ENCODE measurements around the gene SPTBN4. TPM values are rescaled to one million over a fixed set of nuclear protein-coding genes. Genes with fewer than 3 reads are reported as not detected.

The SPTBN4 gene
- total RNA-seq, 2 experiments from 2014 or later, result 1.3 to 2.3 TPM

DNA sequence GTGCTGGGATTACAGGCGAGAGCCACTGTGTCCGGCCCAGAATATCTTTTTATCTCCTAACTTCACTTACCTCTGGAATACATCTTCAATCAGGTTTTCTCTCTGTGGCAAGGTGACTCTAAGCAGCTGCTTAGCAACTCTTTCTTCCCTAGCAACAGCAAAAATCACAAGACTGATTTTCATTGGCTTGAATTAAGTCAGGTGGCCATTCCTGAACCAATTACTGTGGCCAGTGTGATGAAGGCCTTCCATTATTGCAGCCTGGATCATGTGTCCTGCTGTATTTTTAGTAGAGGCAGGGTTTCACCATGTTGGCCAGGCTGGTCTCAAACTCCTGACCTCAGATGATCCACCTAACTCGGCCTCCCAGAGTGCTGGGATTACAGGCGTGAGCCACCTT is 125.4 kb downstream of the SPTBN4 start:
- no peak for TF ChIP-seq CTCF (IDR thresholded peaks at IDR 0.05)
- Mint-ChIP-seq H3K9me3 (no peaks in the 10 kb centered on the region), H3K4me3 (no peak overlapping the region), H3K4me1 (ENCODE audit: low read depth) (peaks cover 10% of the 10 kb centered on the region), H3K27ac (no peak overlapping the region), H3K27me3 (peaks cover 6% of the 10 kb centered on the region), H3K36me3 (ENCODE audit: low read depth) (no peaks in the 10 kb centered on the region)
- CTCF ChIA-PET, result interaction anchor here (0.7 to 1.5 kb wide), 2 partner anchors 11 to 51 kb away, joined by 4 to 5 read pairs; no protein-coding TSS in a partner anchor
- ATAC-seq, result peak; percentile 70
- no peak for DNase-seq
- intact Hi-C loops (cut with micrococcal nuclease), result loop anchor here (10.0 kb wide), 1 partner anchor 307 kb away; the partner anchor contains the start of gene AKT2
- POLR2A ChIA-PET, result interaction anchor here (0.6 kb wide), 2 partner anchors 19 to 543 kb away, joined by 3 to 4 read pairs; no protein-coding TSS in a partner anchor

- H3K4me1 Mint-ChIP-seq (ENCODE audit: low read depth), result peaks cover 27% of the 10 kb centered on the region
- no peak for ATAC-seq
- no peak overlapping the region for H3K27ac Mint-ChIP-seq
- POLR2A ChIA-PET, result interaction anchor here (0.8 to 1.8 kb wide), 2 partner anchors 9 to 15 kb away, joined by 3 to 5 read pairs; no protein-coding TSS in a partner anchor
- no peak for DNase-seq
- CTCF ChIA-PET, result interaction anchor here (1.8 to 4.2 kb wide), 2 partner anchors 41 to 130 kb away, joined by 5 to 22 read pairs; no protein-coding TSS in a partner anchor
- H3K4me3 Mint-ChIP-seq, result no peak overlapping the region
- peaks cover 21% of the 10 kb centered on the region for H3K27me3 Mint-ChIP-seq
- TF ChIP-seq CTCF (IDR thresholded peaks at IDR 0.05), result no peak
- H3K36me3 Mint-ChIP-seq (ENCODE audit: low read depth), result no peaks in the 10 kb centered on the region
- intact Hi-C loops (cut with micrococcal nuclease), result loop anchor here (10.0 kb wide), 1 partner anchor 309 kb away; the partner anchor contains the start of gene AKT2
- H3K9me3 Mint-ChIP-seq, result no peaks in the 10 kb centered on the region
Measured at GRCh38 chr19:40594255-40594654, 127.5 kb downstream of the SPTBN4 start.

DNA sequence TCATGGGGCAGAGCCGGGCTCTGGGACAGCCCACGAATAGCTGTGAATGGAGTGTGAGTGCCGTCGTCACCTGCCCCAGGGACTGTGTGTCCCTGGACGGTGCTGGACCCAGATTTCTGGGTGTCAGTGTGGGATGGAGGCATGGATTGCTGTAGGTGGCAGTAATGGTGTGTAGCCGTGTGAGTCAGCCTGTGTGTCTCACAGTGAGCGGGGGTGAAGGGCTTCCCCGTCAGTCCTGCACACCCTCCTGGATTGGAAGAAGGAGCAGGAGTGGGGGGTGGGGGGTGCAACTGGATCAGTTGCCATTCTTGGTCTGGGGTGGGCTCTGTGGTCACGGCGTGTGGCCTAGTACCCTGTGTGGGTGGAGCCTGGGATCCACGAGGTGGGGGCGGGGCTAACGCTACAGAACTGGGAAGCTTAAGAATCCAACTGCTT is 127.9 kb downstream of the SPTBN4 start:
- H3K4me3 Mint-ChIP-seq, result no peak overlapping the region
- no peak for TF ChIP-seq CTCF (IDR thresholded peaks at IDR 0.05)
- DNase-seq (no peak), ATAC-seq (peak; percentile 18)
- no peak overlapping the region for H3K27ac Mint-ChIP-seq
- intact Hi-C loops (cut with micrococcal nuclease), result loop anchor here (5.0 to 10.0 kb wide), 2 partner anchors 67 to 310 kb away; partner anchors contain the start of gene AKT2
- H3K27me3 Mint-ChIP-seq, result peaks cover 25% of the 10 kb centered on the region
- H3K9me3 Mint-ChIP-seq, result no peaks in the 10 kb centered on the region
- H3K36me3 Mint-ChIP-seq (ENCODE audit: low read depth), result no peaks in the 10 kb centered on the region
- peaks cover 31% of the 10 kb centered on the region for H3K4me1 Mint-ChIP-seq (ENCODE audit: low read depth)
- ChIA-PET CTCF (interaction anchor here (1.8 to 4.2 kb wide), 2 partner anchors 40 to 130 kb away, joined by 5 to 22 read pairs; no protein-coding TSS in a partner anchor), POLR2A (interaction anchor here (0.8 to 1.8 kb wide), 2 partner anchors 9 to 15 kb away, joined by 3 to 5 read pairs; no protein-coding TSS in a partner anchor)

GRCh38 chr19:40596608-40597328 is 130.0 kb downstream of the SPTBN4 start:
- DNase-seq (no peak), ATAC-seq (no peak)
- Mint-ChIP-seq H3K4me3 (no peak overlapping the region), H3K9me3 (no peaks in the 10 kb centered on the region), H3K4me1 (ENCODE audit: low read depth) (peaks cover 42% of the 10 kb centered on the region), H3K27me3 (peaks cover 36% of the 10 kb centered on the region), H3K27ac (no peak overlapping the region), H3K36me3 (ENCODE audit: low read depth) (no peaks in the 10 kb centered on the region)
- TF ChIP-seq CTCF (IDR thresholded peaks at IDR 0.05), result no peak
- ChIA-PET POLR2A (interaction anchor here (1.1 kb wide), 1 partner anchor 313 kb away, joined by 4 read pairs; no protein-coding TSS in a partner anchor), CTCF (interaction anchor here (4.2 kb wide), 1 partner anchor 38 kb away, joined by 22 read pairs; no protein-coding TSS in a partner anchor)
- intact Hi-C loops (cut with micrococcal nuclease), result loop anchor here (5.0 to 10.0 kb wide), 2 partner anchors 69 to 312 kb away; partner anchors contain the start of gene AKT2

Measured in activated CD8-positive, alpha-beta T cell treated with anti-CD3 and anti-CD28 coated beads for 36 hours (primary cell).